GM19372 (cell line): ENCODE data around the gene MPV17L.
"Not testable (repeated sequence)": the region's sequence is repeated elsewhere in the genome, so short reads cannot be mapped to it uniquely, and the experiment has no call there.

Experiments used
- ATAC-seq: cut with Tn5 transposase; IDR thresholded peaks from one replicate; pipeline ENCODE4 v1.9.1; 2021; ENCODE audit warnings: mild to moderate bottlenecking, low read depth, moderate library complexity; ENCODE audit not compliant: unreplicated experiment

The MPV17L gene

GRCh38 chr16:15395631-15396508 is at the start of gene MPV17L:
TSS of gene MPV17L (plus strand) at chr16:15395754. CDS start at chr16:15395898, 144 bp downstream.
- not testable (repeated sequence) for ATAC-seq

- not testable (repeated sequence) for ATAC-seq
Observed at GRCh38 chr16:15348721-15349120, 46.8 kb upstream of the MPV17L start.

GRCh38 chr16:15351251-15351650 is 44.3 kb upstream of the MPV17L start:
- not testable (repeated sequence) for ATAC-seq

- not testable (repeated sequence) for ATAC-seq
Observed at GRCh38 chr16:15351745-15352144, 43.8 kb upstream of the MPV17L start.

DNA sequence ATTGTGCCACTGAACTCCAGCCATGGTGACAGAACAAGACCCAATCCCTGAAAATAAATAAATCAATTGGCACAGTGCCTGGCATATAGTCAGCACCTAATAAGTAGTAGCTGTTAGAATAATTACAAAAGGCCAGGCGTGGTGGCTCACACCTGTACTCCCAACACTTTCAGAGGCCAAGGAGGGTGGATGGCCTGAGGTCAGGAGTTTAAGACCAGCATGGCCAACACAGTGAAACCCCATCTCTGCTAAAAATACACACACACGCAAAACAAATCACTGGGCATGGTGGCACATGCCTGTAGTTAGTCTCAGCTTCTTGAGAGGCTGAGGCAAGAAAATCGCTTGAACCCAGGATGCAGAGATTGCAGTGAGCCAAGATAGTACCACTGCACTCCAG is 42.7 kb upstream of the MPV17L start:
- not testable (repeated sequence) for ATAC-seq

- ATAC-seq, result not testable (repeated sequence)
Observed at GRCh38 chr16:15354846-15355245, 40.7 kb upstream of the MPV17L start.

DNA sequence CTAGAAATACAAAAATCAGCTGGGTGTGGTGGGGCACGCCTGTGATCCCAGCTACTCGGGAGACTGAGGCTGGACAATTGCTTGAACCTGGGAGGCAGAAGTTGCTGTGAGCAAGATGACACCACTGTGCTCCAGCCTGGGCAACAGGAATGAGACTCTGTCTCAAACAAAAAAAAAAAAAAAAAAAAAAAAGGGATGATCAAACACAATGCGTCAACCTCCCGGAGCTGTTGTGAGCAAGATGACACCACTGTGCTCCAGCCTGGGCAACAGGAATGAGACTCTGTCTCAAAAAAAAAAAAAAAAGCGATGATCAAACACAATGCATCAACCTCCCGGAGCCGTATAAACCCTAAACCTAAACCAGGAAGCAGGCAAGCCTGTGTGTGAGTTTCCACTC is 38.1 kb upstream of the MPV17L start:
- not testable (repeated sequence) for ATAC-seq

GRCh38 chr16:15378194-15378593 is 17.4 kb upstream of the MPV17L start, which contains the start of gene NPIPA5:
TSS of gene NPIPA5 (minus strand) at chr16:15378294. CDS start at chr16:15378294, 0 bp downstream.
- not testable (repeated sequence) for ATAC-seq

DNA sequence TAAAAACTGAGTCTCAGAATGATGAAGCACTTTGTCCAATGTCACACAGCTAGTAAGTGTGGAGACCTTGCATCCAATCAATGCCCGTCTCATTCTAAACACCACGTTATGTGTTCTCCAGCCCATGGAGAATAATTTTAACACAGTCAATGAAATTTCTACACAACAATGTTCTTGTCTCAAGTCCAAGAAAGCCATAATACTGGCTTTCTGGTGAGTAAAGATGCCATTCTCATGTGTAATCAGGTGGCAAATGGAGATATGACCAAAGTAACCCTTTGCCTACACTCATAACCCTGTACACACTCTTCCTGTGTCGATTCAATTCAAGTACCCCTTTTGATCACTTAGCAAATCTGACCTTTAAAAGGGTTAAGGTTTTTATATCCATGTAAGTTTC is 12.7 kb upstream of the MPV17L start:
- ATAC-seq, result not testable (repeated sequence)

DNA sequence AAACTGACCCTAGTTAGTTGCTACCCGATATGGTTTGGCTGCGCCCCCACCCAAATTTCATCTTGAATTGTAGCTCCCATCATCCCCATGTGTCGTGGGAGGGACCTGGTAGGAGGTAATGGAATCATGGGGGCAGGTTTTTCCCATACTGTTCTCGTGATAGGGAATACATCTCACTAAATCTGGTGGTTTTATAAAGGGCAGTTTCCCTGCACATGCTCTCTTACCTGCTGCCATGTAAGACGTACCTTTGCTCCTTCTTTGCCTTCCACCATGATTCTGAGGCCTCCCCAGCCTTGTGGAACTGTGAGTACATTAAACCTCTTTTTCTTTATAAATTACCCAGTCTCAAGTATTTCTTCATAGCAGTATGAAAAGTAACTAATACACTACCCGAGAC is 7.5 kb upstream of the MPV17L start:
- not testable (repeated sequence) for ATAC-seq

DNA sequence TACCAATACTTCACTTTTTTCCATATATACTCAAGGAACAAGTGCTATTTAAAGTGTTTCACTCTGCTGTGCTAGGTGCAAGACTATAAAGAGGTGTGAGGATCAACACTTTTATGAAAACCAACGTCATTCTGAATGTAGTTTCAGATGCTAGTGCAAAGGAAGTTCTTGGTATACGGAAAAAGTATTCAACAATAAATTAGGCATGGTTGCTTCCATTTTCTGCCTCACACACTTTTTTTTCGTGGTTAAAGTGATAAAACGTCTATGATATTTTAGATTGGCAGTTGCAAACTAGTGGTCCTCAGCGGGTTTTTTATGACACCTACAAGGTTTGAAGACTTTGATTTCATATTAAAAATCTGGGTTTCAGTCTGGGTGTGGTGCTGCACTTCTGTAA is 5.6 kb upstream of the MPV17L start:
- not testable (repeated sequence) for ATAC-seq

DNA sequence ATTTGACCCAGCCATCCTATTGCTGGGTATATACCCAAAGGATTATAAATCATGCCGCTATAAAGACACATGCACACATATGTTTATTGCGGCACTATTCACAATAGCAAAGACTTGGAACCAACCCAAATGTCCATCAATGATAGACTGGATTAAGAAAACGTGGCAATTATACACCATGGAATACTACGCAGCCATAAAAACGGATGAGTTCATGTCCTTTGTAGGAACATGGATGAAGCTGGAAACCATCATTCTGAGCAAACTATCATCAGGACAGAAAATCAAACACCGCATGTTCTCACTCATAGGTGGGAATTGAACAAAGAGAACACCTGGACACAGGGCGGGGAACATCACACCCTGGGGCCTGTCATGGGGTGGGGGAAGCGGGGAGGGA is 2.5 kb upstream of the MPV17L start:
- not testable (repeated sequence) for ATAC-seq

DNA sequence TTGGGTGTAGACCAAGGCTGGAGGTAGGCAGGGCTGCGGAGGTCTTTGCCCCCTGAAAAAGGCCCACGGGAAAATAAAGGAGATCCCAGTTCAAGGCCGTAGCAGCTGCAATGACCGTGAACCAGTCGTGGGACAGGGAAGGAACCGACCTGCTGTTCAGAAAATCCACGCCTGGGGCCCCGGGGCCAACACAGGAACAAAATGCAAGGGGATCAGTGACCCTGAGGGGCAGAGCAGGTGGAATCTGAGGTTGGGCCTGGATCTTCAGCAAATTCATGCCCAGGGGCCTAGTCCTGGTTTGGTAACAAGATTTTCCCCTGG is 915 bp downstream of the MPV17L start:
- ATAC-seq, result not testable (repeated sequence)

GRCh38 chr16:15396948-15397594 is 1.5 kb downstream of the MPV17L start:
- ATAC-seq, result no peak

DNA sequence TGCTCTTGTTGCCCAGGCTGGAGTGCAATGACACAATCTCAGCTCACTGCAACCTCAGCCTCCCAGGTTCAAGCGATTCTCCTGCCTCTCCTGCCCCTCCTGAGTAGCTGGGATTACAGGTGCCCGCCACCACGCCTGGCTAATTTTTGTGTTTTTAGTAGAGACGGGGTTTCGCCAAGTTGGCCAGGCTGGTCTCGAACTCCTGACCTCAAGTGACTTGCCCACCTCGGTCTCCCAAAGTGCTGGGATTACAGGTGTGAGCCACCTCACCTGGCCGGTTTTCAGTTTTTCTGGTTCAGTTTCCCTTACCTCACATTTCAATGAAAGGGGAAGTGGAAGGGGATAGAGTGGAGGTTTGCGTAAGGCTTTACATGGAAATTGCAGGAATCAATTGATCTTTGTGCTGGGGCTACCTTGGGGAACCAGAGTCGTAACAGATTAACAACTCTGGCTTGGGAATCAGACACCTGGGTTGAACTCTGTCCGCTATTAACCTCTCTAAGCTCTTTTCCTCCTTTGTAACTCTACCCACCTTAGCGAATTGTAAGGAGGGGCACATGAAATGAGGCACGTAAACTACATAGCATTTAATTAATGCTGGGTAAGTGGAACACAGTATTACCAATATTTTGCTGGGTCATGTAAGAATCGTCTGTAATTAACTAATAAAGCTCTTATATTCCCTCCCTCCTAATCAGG is 3.2 kb downstream of the MPV17L start:
- no peak for ATAC-seq

- ATAC-seq, result no peak
Observed at GRCh38 chr16:15399317-15399716, 3.8 kb downstream of the MPV17L start.

- ATAC-seq, result not testable (repeated sequence)
Observed at GRCh38 chr16:15400314-15400713, 4.8 kb downstream of the MPV17L start.

DNA sequence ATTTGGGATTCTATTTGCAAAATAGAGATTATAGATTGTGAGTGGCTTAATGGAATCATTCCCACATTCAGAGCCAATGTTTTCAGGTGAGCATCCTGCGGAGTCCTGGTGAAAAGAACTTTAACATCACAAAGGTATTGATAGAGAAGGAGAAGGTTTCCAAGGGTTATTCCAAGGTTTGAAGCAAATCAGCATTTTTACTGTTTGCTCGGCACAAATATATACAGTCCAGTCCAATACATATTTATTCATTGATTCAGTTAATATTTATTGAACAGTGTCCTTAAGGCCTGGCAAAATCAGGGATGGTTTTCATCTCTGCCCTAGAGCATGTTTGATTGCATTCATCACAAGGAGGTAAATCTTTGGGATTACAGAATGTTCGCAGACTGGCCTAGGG is 6.4 kb downstream of the MPV17L start:
- no peak for ATAC-seq

- ATAC-seq, result no peak
Observed at GRCh38 chr16:15403392-15403995, 7.9 kb downstream of the MPV17L start.

DNA sequence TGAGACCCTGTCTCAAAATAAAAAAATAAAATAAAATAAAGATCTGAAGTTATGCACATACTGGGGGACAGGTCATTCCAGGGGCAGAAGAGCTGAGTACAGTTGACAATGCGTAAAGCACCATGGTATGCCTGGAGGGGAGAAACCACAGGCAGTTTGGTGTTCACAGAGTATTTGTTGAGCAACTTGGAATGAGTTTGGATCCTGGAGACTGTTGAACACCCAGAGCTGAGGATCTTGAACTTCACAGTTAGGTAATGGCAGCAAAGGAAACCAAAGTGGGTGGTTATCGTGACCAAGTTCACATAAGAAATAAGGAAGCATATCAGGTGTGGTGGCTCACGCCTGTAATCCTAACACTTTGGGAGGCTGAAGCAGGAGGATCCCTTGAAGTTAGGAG is 8.5 kb downstream of the MPV17L start:
- not testable (repeated sequence) for ATAC-seq

DNA sequence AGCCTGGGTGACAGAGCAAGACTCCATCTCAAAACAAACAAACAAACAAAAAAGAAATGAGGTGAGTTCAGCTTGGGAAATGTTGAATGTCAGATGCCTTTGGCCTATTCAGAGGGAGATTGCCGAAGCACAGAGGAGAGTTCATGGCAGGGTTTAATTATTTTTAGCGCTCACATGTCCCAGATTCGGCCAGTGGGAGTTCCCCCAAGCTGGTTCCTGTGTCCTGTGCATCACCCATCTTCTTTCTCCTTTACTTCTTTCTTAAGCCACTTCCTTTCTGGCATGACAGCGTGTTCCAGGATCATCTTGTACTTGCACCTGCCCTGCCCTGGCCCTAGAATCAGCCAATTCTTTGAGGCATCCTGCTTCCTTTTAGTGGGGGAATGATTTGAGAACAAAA is 9.2 kb downstream of the MPV17L start:
- ATAC-seq, result no peak
